Right cardiac atrium (tissue), 5 donors: ENCODE measurements around the gene LMF2. TPM values are rescaled to one million over a fixed set of nuclear protein-coding genes. Genes with fewer than 3 reads are reported as not detected.
"Not testable (repeated sequence)": the region's sequence is repeated elsewhere in the genome, so short reads cannot be mapped to it uniquely, and the experiment has no call there.

Experiments
- ATAC-seq, 2 donors: fragments of 200-7000 bp; cut with Tn5 transposase; one replicate each; pipeline versions ENCODE4 v1.8.0 to v1.9.1; 2020; ENCODE audit warnings: moderate library complexity in 2 of 2, mild to moderate bottlenecking in 1 of 2
- DNase-seq, 3 donors: peaks; one replicate each; pipeline ENCODE4 v3.0.0-alpha.2; 2020
- H3K27ac ChIP-seq: one replicate; pipeline ENCODE4 v1.5.1; 2013; ENCODE audit warnings: mild to moderate bottlenecking, low read length, control low read depth, moderate library complexity
- H3K27me3 ChIP-seq: one replicate; pipeline ENCODE4 v1.6.1; 2013; ENCODE audit not compliant: control insufficient read depth, insufficient read depth
- H3K4me1 ChIP-seq: one replicate; pipeline ENCODE4 v1.6.1; 2013; ENCODE audit warnings: low read length; ENCODE audit not compliant: control insufficient read depth, insufficient read depth
- H3K4me3 ChIP-seq: one replicate; pipeline ENCODE4 v1.5.1; 2013; ENCODE audit warnings: low read length, control low read depth
- H3K9me3 ChIP-seq: one replicate; pipeline ENCODE4 v1.6.1; 2013; ENCODE audit warnings: low read length; ENCODE audit not compliant: control insufficient read depth
- WGBS: extraction: QIAGEN DNeasy Blood & Tissue Kit; methylation state at CpG from one replicate; pipeline ENCODE4 v1.1.7; 2013; 5-methylcytosine and 5-hydroxymethylcytosine counted together
- intact Hi-C, 4 donors: fragments of 100-400 bp; cut with DNase I; formaldehyde crosslinking; loops; one replicate each; pipeline versions ENCODE4 v1.11.0 to v1.14.0; 2022 to 2023
- polyA plus RNA-seq: library from polyadenylated mRNA; stranded (reverse); fragments of 200-250 nt; gene quantifications from one replicate; pipeline ENCODE4 v1.2.3, GENCODE V29; 2013
- total RNA-seq, 4 donors: library from RNA; stranded (reverse); fragmentation: NEBNext Ultra II Directional; extraction: Animal tissue kit (Norgen Biotek cat#: 25700); gene quantifications; one replicate each; pipeline ENCODE4 v1.2.1, GENCODE V29; 2021
- donor health status: healthy with polysubstance abuse.
- donor health status: DM: no; HTN: yes; CAD: no.
- donor health status: DM: no; HTN: no; CAD: no.
- donor health status: DM: no; HTN: yes; CAD: no; lungs with severe emphysema.
- donor health status: DM: yes; HTN: yes; CAD: no.

The LMF2 gene
- total and polyA plus RNA-seq, 5 donors = 29.0 to 33.7 (median 33.1) TPM

DNA sequence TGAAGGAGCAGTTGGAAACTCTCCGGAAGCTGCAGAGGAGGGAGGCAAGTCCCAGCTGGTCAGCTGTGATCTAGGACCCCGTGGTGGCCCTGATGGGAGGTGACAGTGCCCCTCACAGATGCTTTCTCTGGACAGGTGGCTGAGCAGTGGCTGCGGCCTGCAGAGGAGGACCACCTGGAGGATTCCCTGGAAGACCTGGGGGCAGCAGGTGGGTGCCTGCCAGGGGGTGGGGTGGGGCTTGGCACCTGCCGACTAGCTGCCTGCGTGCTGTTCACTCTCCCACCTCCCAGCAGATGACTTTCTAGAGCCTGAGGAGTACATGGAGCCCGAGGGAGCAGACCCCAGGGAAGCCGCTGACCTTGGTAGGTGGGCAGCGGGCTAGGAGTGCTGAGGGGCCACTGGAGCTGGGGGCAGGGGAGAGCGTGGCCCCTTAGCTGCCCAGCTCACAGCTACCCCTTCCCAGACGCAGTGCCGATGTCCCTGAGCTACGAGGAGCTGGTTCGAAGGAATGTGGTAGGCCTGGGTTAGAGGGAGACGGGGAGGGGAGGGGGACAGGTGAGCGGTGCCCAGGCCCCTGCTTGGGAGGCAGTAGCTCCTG lies 14.8 kb upstream of the LMF2 start:
- H3K4me1 ChIP-seq = no peaks in the 10 kb centered on the region
- no peak overlapping the region for H3K27ac ChIP-seq
- no peak overlapping the region for H3K4me3 ChIP-seq
- intact Hi-C loops = no loop called here
- DNase-seq = peak in 2 of 3 donors; percentile 45 to 48
- 91% methylated on average over 15 of the region's 15 CpGs for WGBS
- no peaks in the 10 kb centered on the region for H3K27me3 ChIP-seq
- no peaks in the 10 kb centered on the region for H3K9me3 ChIP-seq
- no peak for ATAC-seq

DNA sequence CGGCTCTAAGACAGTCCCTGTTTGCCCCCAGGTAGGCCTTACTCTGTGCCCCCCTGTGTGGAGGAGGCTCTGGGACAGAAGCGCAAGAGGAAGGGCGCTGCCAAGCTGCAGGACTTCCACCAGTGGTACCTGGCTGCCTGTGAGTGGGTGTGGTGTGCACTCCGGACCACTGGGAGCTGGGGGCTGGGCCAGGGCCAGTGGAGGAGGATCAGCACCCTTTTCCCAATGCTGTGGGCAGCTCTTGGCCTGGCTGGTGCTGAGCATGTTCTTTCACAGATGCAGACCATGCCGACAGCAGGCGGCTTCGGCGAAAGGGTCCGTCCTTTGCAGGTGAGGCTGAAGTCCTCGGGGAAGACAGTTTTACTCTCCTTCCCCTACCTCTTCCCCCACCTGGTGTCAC lies 14.2 kb upstream of the LMF2 start:
- intact Hi-C loops = no loop called here
- no peak for ATAC-seq
- WGBS = 93% methylated on average over 10 of the region's 10 CpGs
- DNase-seq = peak in 2 of 3 donors; percentile 32 to 54
- no peaks in the 10 kb centered on the region for H3K9me3 ChIP-seq
- no peaks in the 10 kb centered on the region for H3K4me1 ChIP-seq
- H3K27me3 ChIP-seq = no peaks in the 10 kb centered on the region
- no peak overlapping the region for H3K4me3 ChIP-seq
- no peak overlapping the region for H3K27ac ChIP-seq

DNA sequence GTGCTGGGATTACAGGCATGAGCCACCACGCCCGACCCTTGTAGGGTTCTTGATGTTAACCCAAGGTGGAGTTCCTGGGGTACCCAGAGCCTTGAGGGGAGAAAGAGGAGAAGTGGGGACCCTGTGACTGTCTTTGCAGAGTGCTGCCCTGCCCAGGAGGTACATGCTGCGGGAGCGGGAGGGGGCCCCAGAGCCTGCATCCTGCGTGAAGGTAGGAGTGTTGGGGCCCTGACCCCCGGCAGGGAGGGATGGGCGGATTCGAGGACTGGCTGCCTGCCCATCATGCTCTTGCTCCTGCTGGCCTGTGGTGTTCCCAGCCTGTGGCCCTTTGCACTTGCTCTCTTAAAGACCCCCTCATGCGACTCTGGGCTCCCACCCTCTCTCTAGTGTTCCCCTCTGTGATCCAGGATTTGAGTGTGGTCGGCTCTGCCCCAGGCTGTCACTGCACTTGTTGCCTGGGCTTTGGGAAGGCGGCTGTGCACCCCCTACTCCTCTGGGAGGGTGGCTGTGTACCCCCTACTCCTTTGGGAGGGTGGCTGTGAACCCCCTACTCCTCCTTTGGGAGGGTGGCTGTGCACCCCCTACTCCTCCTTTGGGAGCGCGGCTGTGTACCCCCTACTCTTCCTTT lies 13.4 kb upstream of the LMF2 start:
- Histone ChIP-seq H3K27me3 (no peaks in the 10 kb centered on the region), H3K4me3 (no peak overlapping the region), H3K4me1 (no peaks in the 10 kb centered on the region), H3K27ac (no peak overlapping the region), H3K9me3 (no peaks in the 10 kb centered on the region)
- intact Hi-C loops = no loop called here
- DNase-seq = peak in 2 of 3 donors; percentile 49 to 60
- no peak for ATAC-seq
- WGBS = 92% methylated on average over 13 of the region's 13 CpGs

DNA sequence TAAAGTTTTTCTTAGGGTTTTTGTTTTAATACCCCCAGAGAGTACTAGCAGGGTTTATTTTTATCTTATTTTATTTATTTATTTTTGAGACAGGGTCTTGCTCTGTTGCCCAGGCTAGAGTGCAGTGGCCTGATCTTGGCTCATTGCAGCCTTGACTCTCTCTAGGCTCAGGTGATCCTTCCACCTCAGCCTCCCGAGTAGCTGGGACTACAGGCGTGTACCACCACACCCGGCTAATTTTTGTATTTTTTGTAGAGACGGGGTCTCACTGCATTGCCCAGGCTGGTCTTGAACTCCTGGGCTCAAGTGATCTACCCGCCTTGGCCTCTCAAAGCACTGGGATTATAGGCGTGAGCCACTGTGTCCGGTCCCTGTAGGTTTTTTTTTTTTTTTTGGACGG lies 12.7 kb upstream of the LMF2 start:
- 98% methylated on average over 8 of the region's 8 CpGs for WGBS
- DNase-seq, ATAC-seq, H3K27ac ChIP-seq, H3K4me1 ChIP-seq, intact Hi-C loops, H3K9me3 ChIP-seq, H3K27me3 ChIP-seq, H3K4me3 ChIP-seq: not testable (repeated sequence)

DNA sequence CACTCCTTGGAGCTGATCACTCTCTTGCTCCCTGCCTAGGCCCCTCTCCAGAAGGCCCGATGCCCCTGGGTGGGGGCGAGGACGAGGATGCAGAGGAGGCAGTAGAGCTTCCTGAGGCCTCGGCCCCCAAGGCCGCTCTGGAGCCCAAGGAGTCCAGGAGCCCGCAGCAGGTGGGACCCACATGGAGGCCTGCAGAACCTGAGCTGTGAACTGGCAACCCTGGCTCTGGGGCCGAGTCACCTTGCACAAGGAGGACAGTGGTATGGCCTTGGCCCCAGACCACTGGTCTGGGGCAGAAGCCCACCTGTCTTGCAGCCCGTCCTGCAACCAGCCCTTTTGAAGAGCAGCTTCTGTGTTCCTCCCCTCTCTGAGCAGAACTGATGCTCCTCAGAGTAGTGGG lies 11.6 kb upstream of the LMF2 start:
- Histone ChIP-seq H3K27ac (no peak overlapping the region), H3K27me3 (no peaks in the 10 kb centered on the region), H3K4me3 (no peak overlapping the region), H3K4me1 (no peaks in the 10 kb centered on the region), H3K9me3 (no peaks in the 10 kb centered on the region)
- DNase-seq (peak in 2 of 3 donors; percentile 30 to 50), ATAC-seq (no peak)
- intact Hi-C loops = no loop called here
- WGBS = 94% methylated on average over 8 of the region's 8 CpGs

DNA sequence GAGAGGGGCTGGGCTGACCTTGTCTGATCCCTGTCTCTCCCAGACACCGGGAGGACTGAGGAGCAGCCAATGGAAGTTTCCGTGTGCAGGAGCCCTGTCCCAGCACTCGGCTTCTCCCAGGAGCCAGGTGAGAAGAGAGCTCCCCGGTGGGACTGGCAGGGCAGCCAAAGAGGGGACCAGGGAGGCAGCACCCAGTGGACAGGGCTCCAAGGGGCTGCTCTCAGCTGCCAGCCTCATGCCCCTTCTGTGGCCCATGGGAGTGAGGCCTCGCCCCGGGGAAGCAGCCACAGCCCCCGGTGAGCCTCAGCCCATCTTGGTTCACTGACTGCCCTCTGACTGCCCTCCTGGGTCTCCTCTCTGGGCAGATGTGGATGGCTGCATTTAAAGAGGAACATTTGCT lies 11.1 kb upstream of the LMF2 start:
- 94% methylated on average over 7 of the region's 7 CpGs for WGBS
- Histone ChIP-seq H3K4me3 (no peak overlapping the region), H3K9me3 (no peaks in the 10 kb centered on the region), H3K27ac (no peak overlapping the region), H3K4me1 (no peaks in the 10 kb centered on the region), H3K27me3 (no peaks in the 10 kb centered on the region)
- DNase-seq (peak in 2 of 3 donors; percentile 9 to 47), ATAC-seq (no peak)
- intact Hi-C loops = no loop called here

DNA sequence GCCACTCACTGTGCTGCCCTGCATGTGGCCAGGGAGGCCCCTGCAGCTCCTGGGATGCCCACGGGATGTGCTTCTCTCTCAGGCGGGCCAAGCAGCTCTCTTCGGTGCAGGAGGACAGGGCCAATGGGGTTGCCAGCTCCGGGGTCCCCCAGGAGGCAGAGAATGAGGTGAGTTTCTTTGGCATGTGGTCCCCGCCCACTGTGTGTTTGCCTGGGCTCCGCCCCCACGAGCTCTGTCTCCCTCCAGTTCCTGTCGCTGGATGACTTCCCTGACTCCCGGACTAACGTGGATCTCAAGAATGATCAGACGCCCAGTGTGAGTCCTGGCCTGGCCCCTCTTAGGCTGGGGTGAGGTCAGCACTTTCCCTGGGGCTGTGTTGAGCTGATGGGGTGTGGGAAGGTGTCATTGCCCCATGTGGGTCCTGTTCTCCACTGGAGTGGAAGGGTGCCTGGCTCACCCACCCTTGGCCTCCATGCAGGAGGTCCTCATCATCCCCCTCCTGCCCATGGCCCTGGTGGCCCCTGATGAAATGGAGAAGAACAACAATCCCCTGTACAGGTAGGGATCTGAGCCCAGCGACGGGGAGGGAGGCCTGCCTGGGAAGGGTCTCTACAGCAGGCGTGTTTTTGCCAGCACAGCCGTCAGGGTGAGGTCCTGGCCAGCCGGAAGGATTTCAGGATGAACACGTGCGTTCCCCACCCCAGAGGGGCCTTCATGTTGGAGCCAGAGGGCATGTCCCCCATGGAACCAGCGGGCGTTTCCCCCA lies 10.2 kb upstream of the LMF2 start:
- Histone ChIP-seq H3K27ac (no peak overlapping the region), H3K27me3 (no peaks in the 10 kb centered on the region), H3K9me3 (no peaks in the 10 kb centered on the region), H3K4me1 (no peaks in the 10 kb centered on the region), H3K4me3 (no peak overlapping the region)
- WGBS = 82% methylated on average over 20 of the region's 20 CpGs
- DNase-seq = peak in 2 of 3 donors; percentile 36 to 44
- ATAC-seq = no peak
- intact Hi-C loops = no loop called here

DNA sequence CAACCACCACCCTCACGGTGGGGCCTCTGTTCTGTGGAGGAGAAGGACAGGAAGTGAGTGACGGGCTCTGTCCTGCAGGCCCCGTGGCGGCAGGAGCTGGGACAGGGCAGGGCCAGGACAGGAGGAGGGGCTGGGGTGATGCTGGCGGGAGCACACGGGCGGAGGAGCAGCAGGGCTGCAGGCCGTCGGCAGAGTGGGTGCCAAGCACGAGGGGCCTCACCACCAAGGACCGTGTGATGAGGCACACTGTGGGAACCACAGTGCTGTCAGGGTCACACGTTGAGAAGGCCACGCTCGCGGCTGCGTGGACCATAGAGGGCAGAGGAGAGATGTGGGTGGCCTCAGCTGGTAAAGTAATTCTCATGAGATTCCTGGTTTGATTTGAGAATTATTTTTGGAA lies 9.4 kb upstream of the LMF2 start:
- WGBS = 82% methylated on average over 16 of the region's 16 CpGs
- no peak overlapping the region for H3K4me3 ChIP-seq
- no peak overlapping the region for H3K27ac ChIP-seq
- ATAC-seq (no peak), DNase-seq (peak in 2 of 3 donors; percentile 26 to 47)
- intact Hi-C loops = no loop called here
- no peaks in the 10 kb centered on the region for H3K4me1 ChIP-seq
- H3K27me3 ChIP-seq = no peaks in the 10 kb centered on the region
- no peaks in the 10 kb centered on the region for H3K9me3 ChIP-seq

DNA sequence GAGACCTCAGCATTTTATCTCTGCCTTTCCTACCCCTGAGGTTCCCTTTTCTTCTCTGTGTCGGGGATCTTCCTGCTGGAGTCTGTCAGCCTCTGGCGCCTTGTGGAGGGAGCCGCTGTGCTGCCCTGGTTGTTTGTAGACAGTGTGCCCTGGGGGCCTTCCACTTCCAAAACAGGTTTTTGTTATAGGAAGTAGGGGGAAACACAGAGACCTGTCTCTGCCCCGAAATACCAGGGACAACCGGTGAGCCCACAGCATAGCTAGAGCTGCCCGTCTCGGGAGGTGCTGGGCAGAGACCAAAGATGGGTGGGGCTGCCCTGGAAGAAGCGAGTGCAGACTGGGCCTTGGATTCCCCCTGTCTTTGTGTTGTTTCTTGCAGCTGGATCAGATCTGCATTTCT lies 8.6 kb upstream of the LMF2 start:
- ATAC-seq (no peak), DNase-seq (peak in 1 of 3 donors; percentile 10)
- Histone ChIP-seq H3K4me1 (no peaks in the 10 kb centered on the region), H3K9me3 (no peaks in the 10 kb centered on the region), H3K4me3 (no peak overlapping the region), H3K27me3 (no peaks in the 10 kb centered on the region), H3K27ac (no peak overlapping the region)
- WGBS = 88% methylated on average over 8 of the region's 8 CpGs
- intact Hi-C loops = no loop called here

DNA sequence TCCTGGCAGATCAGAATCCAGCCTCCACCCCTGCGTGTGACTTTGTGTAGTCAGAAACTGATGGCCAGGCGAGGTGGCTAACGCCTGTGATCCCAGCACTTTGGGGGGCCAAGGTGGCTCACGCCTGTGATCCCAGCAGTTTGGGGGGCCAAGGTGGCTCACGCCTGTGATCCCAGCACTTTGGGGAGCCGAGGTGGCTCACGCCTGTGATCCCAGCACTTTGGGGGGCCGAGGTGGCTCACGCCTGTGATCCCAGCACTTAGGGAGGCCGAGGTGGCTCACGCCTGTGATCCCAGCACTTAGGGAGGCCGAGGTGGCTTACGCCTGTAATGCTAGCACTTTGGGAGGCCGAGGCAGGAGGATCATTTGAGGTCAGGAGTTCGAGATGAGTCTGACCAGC lies 5.7 kb upstream of the LMF2 start:
- DNase-seq (peak in 1 of 3 donors; percentile 11), ATAC-seq (no peak)
- Histone ChIP-seq H3K27ac (no peak overlapping the region), H3K4me1 (no peaks in the 10 kb centered on the region), H3K9me3 (no peaks in the 10 kb centered on the region), H3K4me3 (no peak overlapping the region), H3K27me3 (no peaks in the 10 kb centered on the region)
- intact Hi-C loops = no loop called here
- 95% methylated on average over 15 of the region's 15 CpGs for WGBS

DNA sequence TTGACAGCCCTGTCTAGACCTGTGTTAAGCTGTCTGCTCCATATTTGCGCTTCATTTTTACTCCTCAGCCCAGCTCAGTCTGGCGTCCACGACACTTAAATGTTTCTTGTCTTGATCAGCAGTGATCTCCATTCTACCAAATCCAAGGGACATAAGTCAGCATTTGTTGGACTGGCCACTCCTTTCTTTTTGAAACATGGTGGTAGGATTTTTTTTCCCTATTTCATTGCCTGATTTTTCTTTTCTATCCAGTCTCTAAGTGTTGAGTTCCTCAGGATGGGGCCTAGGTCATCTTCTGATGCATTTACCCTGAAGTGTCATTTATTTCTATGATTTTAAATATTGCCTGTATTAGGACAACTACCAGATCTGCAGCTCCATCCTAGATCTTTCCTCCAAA lies 1.4 kb upstream of the LMF2 start:
- WGBS = 5% methylated on average over 3 of the region's 3 CpGs
- DNase-seq = peak in 1 of 3 donors; percentile 12
- peak overlapping the region; percentile 73 for H3K4me3 ChIP-seq
- H3K9me3 ChIP-seq = no peaks in the 10 kb centered on the region
- H3K27ac ChIP-seq = no peak overlapping the region
- no peaks in the 10 kb centered on the region for H3K4me1 ChIP-seq
- ATAC-seq = no peak
- intact Hi-C loops = loop anchor here in 2 of 4 donors (10.0 kb wide), 2 partner anchors 264 to 274 kb away; partner anchors contain the start of gene TUBGCP6 (in 1 of the 2)
- H3K27me3 ChIP-seq = no peaks in the 10 kb centered on the region
